Measurements from ENCODE around the gene TMEM119. TPM values are rescaled to one million over a fixed set of nuclear protein-coding genes. Genes with fewer than 3 reads are reported as not detected.

TMEM119 gene, protein sequence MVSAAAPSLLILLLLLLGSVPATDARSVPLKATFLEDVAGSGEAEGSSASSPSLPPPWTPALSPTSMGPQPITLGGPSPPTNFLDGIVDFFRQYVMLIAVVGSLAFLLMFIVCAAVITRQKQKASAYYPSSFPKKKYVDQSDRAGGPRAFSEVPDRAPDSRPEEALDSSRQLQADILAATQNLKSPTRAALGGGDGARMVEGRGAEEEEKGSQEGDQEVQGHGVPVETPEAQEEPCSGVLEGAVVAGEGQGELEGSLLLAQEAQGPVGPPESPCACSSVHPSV
- total RNA-seq (ENCODE audit: low replicate concordance) = 58.4 and 164 TPM in 2 replicates

DNA sequence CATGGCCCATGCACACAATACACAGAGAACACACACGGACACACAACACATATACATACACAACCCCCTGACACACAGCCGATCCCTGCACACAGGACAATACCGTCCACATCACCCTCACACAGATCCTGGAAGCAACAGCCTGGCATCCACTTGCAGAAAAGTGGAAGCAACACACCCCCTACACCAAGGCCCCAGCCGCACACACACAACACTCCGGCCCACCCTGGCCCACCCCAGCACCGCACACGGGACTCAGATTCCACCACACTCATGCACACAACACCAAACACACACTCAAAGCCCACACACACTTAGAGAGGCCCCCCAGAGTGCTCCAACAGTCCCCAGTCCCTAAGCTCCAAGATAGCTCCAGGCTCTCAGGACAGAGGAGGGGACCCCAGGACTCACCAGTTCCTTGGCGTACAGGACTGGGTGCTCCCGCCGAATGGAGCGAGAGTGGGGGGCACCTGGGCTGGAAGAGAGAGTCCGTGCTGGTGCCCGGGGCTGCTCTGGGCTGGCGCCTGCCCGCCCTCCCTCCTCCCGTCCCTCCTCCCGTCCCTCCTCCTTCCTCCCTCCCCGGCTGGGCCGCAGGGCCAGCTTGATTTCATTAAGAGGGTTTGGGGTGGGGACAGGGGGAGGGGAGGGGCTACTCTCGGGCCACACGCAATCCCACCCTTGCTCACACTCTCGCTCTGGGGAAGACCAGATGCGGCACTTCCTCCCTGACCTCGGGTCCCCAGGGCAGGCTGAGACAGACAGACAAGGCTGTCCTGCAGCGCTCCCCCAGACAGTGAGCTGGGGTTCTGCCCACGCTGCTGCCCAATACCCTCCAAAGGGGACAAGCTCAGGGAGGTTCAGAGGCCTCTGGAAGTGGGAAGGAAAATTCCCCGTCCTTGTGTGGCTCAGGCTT lies at the start of gene TMEM119:
TMEM119 (minus strand) TSS at position 526 of the 913 bp plus-strand sequence. CDS start 5,701 bp downstream, outside the sequence.
- peak; percentile 77 for DNase-seq (ENCODE audit: low read depth)
- H3K4me3 ChIP-seq (ENCODE audit: low read depth, low read length) = peak within 1 kb of the TSS; percentile 93
- TF ChIP-seq, protein P1, sequence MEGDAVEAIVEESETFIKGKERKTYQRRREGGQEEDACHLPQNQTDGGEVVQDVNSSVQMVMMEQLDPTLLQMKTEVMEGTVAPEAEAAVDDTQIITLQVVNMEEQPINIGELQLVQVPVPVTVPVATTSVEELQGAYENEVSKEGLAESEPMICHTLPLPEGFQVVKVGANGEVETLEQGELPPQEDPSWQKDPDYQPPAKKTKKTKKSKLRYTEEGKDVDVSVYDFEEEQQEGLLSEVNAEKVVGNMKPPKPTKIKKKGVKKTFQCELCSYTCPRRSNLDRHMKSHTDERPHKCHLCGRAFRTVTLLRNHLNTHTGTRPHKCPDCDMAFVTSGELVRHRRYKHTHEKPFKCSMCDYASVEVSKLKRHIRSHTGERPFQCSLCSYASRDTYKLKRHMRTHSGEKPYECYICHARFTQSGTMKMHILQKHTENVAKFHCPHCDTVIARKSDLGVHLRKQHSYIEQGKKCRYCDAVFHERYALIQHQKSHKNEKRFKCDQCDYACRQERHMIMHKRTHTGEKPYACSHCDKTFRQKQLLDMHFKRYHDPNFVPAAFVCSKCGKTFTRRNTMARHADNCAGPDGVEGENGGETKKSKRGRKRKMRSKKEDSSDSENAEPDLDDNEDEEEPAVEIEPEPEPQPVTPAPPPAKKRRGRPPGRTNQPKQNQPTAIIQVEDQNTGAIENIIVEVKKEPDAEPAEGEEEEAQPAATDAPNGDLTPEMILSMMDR (IDR thresholded peaks at IDR 0.05; ENCODE audit: insufficient read depth, low read length) = no peak

DNA sequence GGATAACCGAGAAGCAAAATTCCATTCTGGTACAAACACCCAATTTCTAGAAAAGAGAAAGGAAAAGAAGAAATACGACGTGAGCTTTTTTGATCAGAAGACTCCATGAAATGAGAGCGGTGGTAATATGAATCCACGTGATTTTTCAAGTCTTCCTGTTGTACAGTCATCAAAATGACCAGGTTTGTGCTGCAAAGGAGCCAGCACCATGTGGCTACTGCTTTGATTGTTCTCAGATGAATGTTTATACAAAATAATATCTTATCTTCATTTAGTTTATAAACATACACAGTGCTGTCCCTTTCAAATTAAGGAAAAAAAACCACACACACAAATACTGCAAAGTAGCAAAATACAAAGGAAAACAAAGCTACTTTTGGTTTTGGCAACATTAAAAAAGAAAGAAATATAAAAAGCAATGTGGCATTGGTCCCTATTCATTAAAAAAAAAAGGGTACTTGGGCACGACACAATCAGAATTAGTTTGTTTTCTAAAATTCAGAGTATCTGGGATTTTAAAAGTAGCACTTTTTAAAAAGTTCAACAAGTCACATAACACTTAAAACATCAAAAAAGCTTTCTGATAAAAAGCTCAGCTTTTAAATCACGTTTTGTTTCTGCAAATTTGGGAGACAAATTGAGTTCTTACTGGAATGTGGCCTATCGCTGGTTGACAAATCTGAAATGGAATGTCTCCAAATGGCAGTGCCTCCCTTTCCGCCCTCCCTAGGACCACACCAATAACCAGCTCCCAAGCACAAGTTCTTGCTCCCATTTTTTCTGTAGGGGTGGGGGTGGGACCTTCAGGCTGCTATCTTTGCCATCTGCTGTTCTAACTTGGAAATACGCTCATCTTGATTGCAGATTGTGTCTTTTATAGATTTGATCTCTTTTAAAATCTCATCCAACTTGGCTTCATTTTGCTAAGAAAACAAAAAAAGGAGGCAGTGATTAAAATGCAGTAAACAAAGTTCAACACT lies 49.0 kb upstream of the TMEM119 start:
- TF ChIP-seq, protein P1 (IDR thresholded peaks at IDR 0.05; ENCODE audit: insufficient read depth, low read length) = no peak
- peak; percentile 54 for DNase-seq (ENCODE audit: low read depth)
- no peak overlapping the region for H3K4me3 ChIP-seq (ENCODE audit: low read depth, low read length)

DNA sequence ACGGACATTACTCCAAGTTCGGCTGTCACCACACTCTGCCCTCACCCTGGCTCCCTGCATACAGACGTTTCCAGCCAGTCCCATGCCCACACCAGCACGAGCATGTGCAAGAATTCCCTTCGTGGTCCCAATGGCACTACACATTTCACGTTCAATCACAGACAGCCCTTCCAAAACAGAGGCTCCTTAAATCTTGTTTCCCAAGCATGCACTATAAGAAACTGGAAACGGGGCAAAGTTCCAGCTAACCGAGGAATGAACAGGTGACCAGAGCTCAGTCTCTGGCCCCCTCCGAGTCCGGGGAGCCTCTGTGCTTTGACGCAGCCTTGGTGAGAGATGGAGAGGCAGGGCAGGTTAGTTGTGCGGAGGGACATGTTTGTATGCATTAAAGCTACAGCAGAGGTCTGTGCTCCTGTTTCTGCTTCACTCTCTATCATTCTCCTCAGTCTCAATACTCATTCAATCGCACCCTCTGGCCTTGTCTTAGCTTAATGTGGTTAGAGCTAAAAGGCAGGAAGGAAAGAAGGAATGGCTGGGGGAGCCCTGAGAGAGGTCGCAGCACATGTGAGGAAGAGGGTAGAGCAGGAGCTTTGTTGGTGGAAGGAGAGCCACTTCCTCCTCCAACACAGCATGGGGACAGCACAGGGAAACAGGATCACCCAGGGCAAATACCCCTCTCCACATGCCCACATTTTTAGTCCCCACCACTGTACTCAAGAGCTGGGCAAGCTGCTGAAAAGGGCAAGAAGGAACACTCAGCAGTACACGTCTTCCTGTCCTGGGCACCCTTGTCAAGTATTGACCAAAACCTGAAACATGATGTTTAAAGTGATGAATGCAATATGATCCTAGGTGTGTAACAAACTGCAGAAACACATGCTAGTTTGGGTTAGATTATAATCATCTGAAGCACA lies 48.1 kb upstream of the TMEM119 start:
- H3K4me3 ChIP-seq (ENCODE audit: low read depth, low read length) = no peak overlapping the region
- DNase-seq (ENCODE audit: low read depth) = no peak
- TF ChIP-seq, protein P1 (IDR thresholded peaks at IDR 0.05; ENCODE audit: insufficient read depth, low read length) = no peak

DNA sequence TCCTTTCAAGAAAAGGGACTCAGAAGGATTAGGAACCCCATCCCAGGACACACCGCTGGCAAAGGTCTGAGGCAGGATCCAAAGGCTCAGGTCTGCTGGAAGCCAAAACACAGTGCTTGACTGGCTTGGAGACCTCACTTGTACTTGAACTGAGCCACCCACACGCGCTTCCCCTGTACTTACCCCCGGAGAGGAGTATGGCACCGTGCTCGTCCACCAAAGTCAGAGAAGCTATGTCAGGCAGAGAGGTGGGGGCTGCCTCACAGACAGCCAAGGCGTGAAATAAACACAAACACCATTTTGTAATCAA lies 46.9 kb upstream of the TMEM119 start:
- DNase-seq (ENCODE audit: low read depth) = no peak
- no peak overlapping the region for H3K4me3 ChIP-seq (ENCODE audit: low read depth, low read length)
- TF ChIP-seq, protein P1 (IDR thresholded peaks at IDR 0.05; ENCODE audit: insufficient read depth, low read length) = no peak

DNA sequence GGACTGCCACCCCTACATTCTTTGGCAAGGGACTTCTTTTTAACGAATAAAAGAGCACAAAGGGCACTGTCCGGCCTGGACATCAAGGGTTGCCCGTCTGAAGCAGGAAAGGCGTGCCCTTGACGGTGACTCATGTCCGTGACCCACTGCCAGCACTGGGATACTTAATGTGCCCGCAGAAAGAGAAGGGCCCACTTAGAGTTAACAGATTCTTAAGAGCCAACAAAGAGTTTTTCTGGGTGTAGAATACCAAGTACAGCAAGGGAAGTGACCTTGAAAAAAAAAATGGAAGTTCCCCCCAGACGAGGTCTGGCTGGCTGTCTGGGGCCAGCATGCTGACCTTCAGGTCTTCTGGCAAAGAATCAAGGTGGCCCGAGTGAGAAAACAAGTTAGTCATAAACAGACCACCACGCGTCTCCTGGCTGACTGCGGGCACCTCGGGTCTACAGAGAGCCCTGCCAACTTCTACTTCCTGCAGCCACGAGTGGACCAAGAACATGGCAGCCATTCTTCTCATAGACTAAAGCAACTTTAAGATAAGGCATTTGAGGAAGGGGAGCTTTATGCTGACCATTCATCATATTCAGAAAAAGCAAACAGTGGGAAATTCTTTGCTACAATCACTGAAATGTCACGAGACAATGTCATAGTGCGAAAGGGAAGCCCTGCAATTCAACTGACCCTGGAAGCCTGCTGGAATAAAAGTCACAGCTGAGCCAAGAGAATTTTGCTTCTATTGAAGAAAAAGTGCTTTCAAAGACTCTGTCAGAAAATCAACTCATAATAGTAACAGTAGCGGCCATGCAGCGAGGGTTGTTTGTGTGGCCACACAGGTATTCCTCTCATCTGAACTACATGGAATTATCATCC lies 46.3 kb upstream of the TMEM119 start:
- no peak overlapping the region for H3K4me3 ChIP-seq (ENCODE audit: low read depth, low read length)
- no peak for DNase-seq (ENCODE audit: low read depth)
- TF ChIP-seq, protein P1 (IDR thresholded peaks at IDR 0.05; ENCODE audit: insufficient read depth, low read length) = no peak
